ENCODE measurements around the gene DHRS7. TPM values are rescaled to one million over a fixed set of nuclear protein-coding genes. Genes with fewer than 3 reads are reported as not detected.
A peak's percentile ranks its signal among the peaks of the same experiment; 100 is the strongest.

The DHRS7 gene
- total and polyA plus RNA-seq, 10 of the 15 experiments (the other 5 are each of a cell fraction or from before 2014, with no cell fraction given), result 55.0 to 99.8 (median 62.2) TPM

- TF ChIP-seq PRDM15 (CRISPR knock-in tag; IDR thresholded peaks at IDR 0.05) (no peak), SREBF1 (IDR thresholded peaks at IDR 0.05; ENCODE audit: low read length) (no peak), ATF7 (IDR thresholded peaks at IDR 0.05; ENCODE audit: low read depth) (peak; percentile 55; the same call in 1 of the 2 replicates), FOXM1 (IDR thresholded peaks at IDR 0.05; ENCODE audit: low read depth, low read length) (peak; percentile 85), RFX5 (IDR thresholded peaks at IDR 0.05; ENCODE audit: low read depth, low read length) (no peak), MAX (IDR thresholded peaks at IDR 0.05; ENCODE audit: low read depth, low read length) (no peak), ZZZ3 (IDR thresholded peaks at IDR 0.05; ENCODE audit: control insufficient read depth, insufficient read length, low read depth) (no peak), ZNF384 (IDR thresholded peaks at IDR 0.05; ENCODE audit: borderline replicate concordance, low read depth, low read length) (no peak), SP1 (IDR thresholded peaks at IDR 0.05; ENCODE audit: low read depth, low read length) (peak; percentile 51), CBFB (IDR thresholded peaks at IDR 0.05; ENCODE audit: low read depth) (peak; percentile 53; the same call in 1 of the 2 replicates), CBX3 (IDR thresholded peaks at IDR 0.05; ENCODE audit: borderline replicate concordance, low read depth) (no peak), HDAC6 (IDR thresholded peaks at IDR 0.05; ENCODE audit: unreplicated experiment) (no peak), NFIC (IDR thresholded peaks at IDR 0.05; ENCODE audit: low read depth, low read length) (peak; percentile 74), SPI1 (IDR thresholded peaks at IDR 0.05; ENCODE audit: borderline replicate concordance, insufficient read depth, low read depth, low read length) (peak; percentile 91), USF1 (IDR thresholded peaks at IDR 0.05; ENCODE audit: borderline replicate concordance, extremely low read length, insufficient read depth, low read depth, low read length) (no peak), NBN (IDR thresholded peaks at IDR 0.05) (no peak), TCF7 (IDR thresholded peaks at IDR 0.05; ENCODE audit: borderline replicate concordance) (no peak), CEBPB (IDR thresholded peaks at IDR 0.05; ENCODE audit: borderline replicate concordance in 1 of 2, low read depth in 2 of 2, low read length in 2 of 2) (no peak), SREBF2 (IDR thresholded peaks at IDR 0.05; ENCODE audit: low read length) (no peak), ZNF274 (IDR thresholded peaks at IDR 0.05; ENCODE audit: insufficient read depth, insufficient read length) (no peak), ZNF207 (IDR thresholded peaks at IDR 0.05; ENCODE audit: borderline replicate concordance) (no peak), NKRF (conservative IDR thresholded peaks at IDR 0.05) (no peak), ZBTB33 (IDR thresholded peaks at IDR 0.05) (no peak)
Observed at GRCh38 chr14:60204104-60204842, 39.1 kb upstream of the DHRS7 start (continued).

Data from GM12878 (cell line).